ENCODE measurements around the gene BDKRB1.
"Not testable (repeated sequence)": the region's sequence is repeated elsewhere in the genome, so short reads cannot be mapped to it uniquely, and the experiment has no call there.

The BDKRB1 gene

GRCh38 chr14:96242126-96242525, 13.9 kb upstream of the BDKRB1 start:
- no peak overlapping the region for H3K4me3 ChIP-seq (ENCODE audit: control insufficient read depth in 1 of 7, extremely low read depth in 1 of 7, insufficient read depth in 4 of 7, low read depth in 2 of 7, low read length in 6 of 7)
- no peaks in the 10 kb centered on the region for H3K36me3 ChIP-seq (ENCODE audit: control insufficient read depth in 4 of 4, insufficient read depth in 4 of 4, low read length in 3 of 4)
- POLR2A ChIA-PET = no interaction called here
- H3K9me3 ChIP-seq (ENCODE audit: control extremely low read depth in 1 of 5, control insufficient read depth in 4 of 5, insufficient read depth in 2 of 5, low read depth in 1 of 5, low read length in 4 of 5) = peaks cover 0 to 3% (median 0%) of the 10 kb centered on the region in 5 experiments
- H3K4me1 ChIP-seq (ENCODE audit: control extremely low read depth in 1 of 4, control insufficient read depth in 4 of 4, insufficient read depth in 4 of 4, low read length in 3 of 4) = no peaks in the 10 kb centered on the region
- CTCF ChIA-PET = no interaction called here
- WGBS (ENCODE audit: insufficient coverage) = 97% methylated on average over 10 of the region's 10 CpGs
- no peak for DNase-seq
- H3K27me3 ChIP-seq (replicated peaks in 2 of 5; ENCODE audit: control insufficient read depth in 4 of 5, insufficient read depth in 5 of 5, low read length in 4 of 5) = peaks cover 0 to 7% (median 2%) of the 10 kb centered on the region in 5 experiments
- H3K27ac ChIP-seq (ENCODE audit: insufficient read depth in 1 of 2, low read depth in 1 of 2, low read length in 2 of 2, poor library complexity in 1 of 2, severe bottlenecking in 2 of 2) = no peak overlapping the region

GRCh38 chr14:96243785-96244184, 12.2 kb upstream of the BDKRB1 start:
- peaks cover 0 to 3% (median 0%) of the 10 kb centered on the region in 5 experiments for H3K9me3 ChIP-seq (ENCODE audit: control extremely low read depth in 1 of 5, control insufficient read depth in 4 of 5, insufficient read depth in 2 of 5, low read depth in 1 of 5, low read length in 4 of 5)
- no peak for DNase-seq
- H3K4me3 ChIP-seq (ENCODE audit: control insufficient read depth in 1 of 7, extremely low read depth in 1 of 7, insufficient read depth in 4 of 7, low read depth in 2 of 7, low read length in 6 of 7) = no peak overlapping the region
- H3K27me3 ChIP-seq (replicated peaks in 2 of 5; ENCODE audit: control insufficient read depth in 4 of 5, insufficient read depth in 5 of 5, low read length in 4 of 5) = peaks cover 0 to 6% (median 0%) of the 10 kb centered on the region in 5 experiments
- 92% methylated on average over 4 of the region's 5 CpGs for WGBS (ENCODE audit: insufficient coverage)
- no peaks in the 10 kb centered on the region for H3K36me3 ChIP-seq (ENCODE audit: control insufficient read depth in 4 of 4, insufficient read depth in 4 of 4, low read length in 3 of 4)
- ChIA-PET CTCF (no interaction called here), POLR2A (no interaction called here)
- H3K4me1 ChIP-seq (ENCODE audit: control extremely low read depth in 1 of 4, control insufficient read depth in 4 of 4, insufficient read depth in 4 of 4, low read length in 3 of 4) = no peaks in the 10 kb centered on the region
- no peak overlapping the region for H3K27ac ChIP-seq (ENCODE audit: insufficient read depth in 1 of 2, low read depth in 1 of 2, low read length in 2 of 2, poor library complexity in 1 of 2, severe bottlenecking in 2 of 2)

- H3K4me1 ChIP-seq (ENCODE audit: control extremely low read depth in 1 of 4, control insufficient read depth in 4 of 4, insufficient read depth in 4 of 4, low read length in 3 of 4); H3K9me3 ChIP-seq (ENCODE audit: control extremely low read depth in 1 of 5, control insufficient read depth in 4 of 5, insufficient read depth in 2 of 5, low read depth in 1 of 5, low read length in 4 of 5); POLR2A ChIA-PET; H3K36me3 ChIP-seq (ENCODE audit: control insufficient read depth in 4 of 4, insufficient read depth in 4 of 4, low read length in 3 of 4); H3K27ac ChIP-seq (ENCODE audit: insufficient read depth in 1 of 2, low read depth in 1 of 2, low read length in 2 of 2, poor library complexity in 1 of 2, severe bottlenecking in 2 of 2); DNase-seq; H3K4me3 ChIP-seq (ENCODE audit: control insufficient read depth in 1 of 7, extremely low read depth in 1 of 7, insufficient read depth in 4 of 7, low read depth in 2 of 7, low read length in 6 of 7); CTCF ChIA-PET; H3K27me3 ChIP-seq (replicated peaks in 2 of 5; ENCODE audit: control insufficient read depth in 4 of 5, insufficient read depth in 5 of 5, low read length in 4 of 5): not testable (repeated sequence)
- 93% methylated on average over 2 of the region's 3 CpGs for WGBS (ENCODE audit: insufficient coverage)
Observed at GRCh38 chr14:96245074-96245473, 10.9 kb upstream of the BDKRB1 start.

- CTCF ChIA-PET = no interaction called here
- no peak for DNase-seq
- 81% methylated on average over 2 of the region's 3 CpGs for WGBS (ENCODE audit: insufficient coverage)
- peaks cover 0 to 3% (median 0%) of the 10 kb centered on the region in 5 experiments for H3K9me3 ChIP-seq (ENCODE audit: control extremely low read depth in 1 of 5, control insufficient read depth in 4 of 5, insufficient read depth in 2 of 5, low read depth in 1 of 5, low read length in 4 of 5)
- no peaks in the 10 kb centered on the region for H3K4me1 ChIP-seq (ENCODE audit: control extremely low read depth in 1 of 4, control insufficient read depth in 4 of 4, insufficient read depth in 4 of 4, low read length in 3 of 4)
- peaks cover 0 to 2% (median 0%) of the 10 kb centered on the region in 5 experiments for H3K27me3 ChIP-seq (replicated peaks in 2 of 5; ENCODE audit: control insufficient read depth in 4 of 5, insufficient read depth in 5 of 5, low read length in 4 of 5)
- H3K4me3 ChIP-seq (ENCODE audit: control insufficient read depth in 1 of 7, extremely low read depth in 1 of 7, insufficient read depth in 4 of 7, low read depth in 2 of 7, low read length in 6 of 7) = no peak overlapping the region
- H3K36me3 ChIP-seq (ENCODE audit: control insufficient read depth in 4 of 4, insufficient read depth in 4 of 4, low read length in 3 of 4) = no peaks in the 10 kb centered on the region
- H3K27ac ChIP-seq (ENCODE audit: insufficient read depth in 1 of 2, low read depth in 1 of 2, low read length in 2 of 2, poor library complexity in 1 of 2, severe bottlenecking in 2 of 2) = no peak overlapping the region
- POLR2A ChIA-PET = no interaction called here
Observed at GRCh38 chr14:96245710-96246538, 10.1 kb upstream of the BDKRB1 start.

GRCh38 chr14:96246539-96246847, 9.5 kb upstream of the BDKRB1 start:
- Histone ChIP-seq H3K27me3 (replicated peaks in 2 of 5; ENCODE audit: control insufficient read depth in 4 of 5, insufficient read depth in 5 of 5, low read length in 4 of 5) (peaks cover 0 to 2% (median 0%) of the 10 kb centered on the region in 5 experiments), H3K4me1 (ENCODE audit: control extremely low read depth in 1 of 4, control insufficient read depth in 4 of 4, insufficient read depth in 4 of 4, low read length in 3 of 4) (no peaks in the 10 kb centered on the region), H3K4me3 (ENCODE audit: control insufficient read depth in 1 of 7, extremely low read depth in 1 of 7, insufficient read depth in 4 of 7, low read depth in 2 of 7, low read length in 6 of 7) (no peak overlapping the region), H3K9me3 (ENCODE audit: control extremely low read depth in 1 of 5, control insufficient read depth in 4 of 5, insufficient read depth in 2 of 5, low read depth in 1 of 5, low read length in 4 of 5) (peaks cover 0 to 3% (median 0%) of the 10 kb centered on the region in 5 experiments), H3K36me3 (ENCODE audit: control insufficient read depth in 4 of 4, insufficient read depth in 4 of 4, low read length in 3 of 4) (no peaks in the 10 kb centered on the region), H3K27ac (ENCODE audit: insufficient read depth in 1 of 2, low read depth in 1 of 2, low read length in 2 of 2, poor library complexity in 1 of 2, severe bottlenecking in 2 of 2) (no peak overlapping the region)
- no CpG with 5 or more reads among the region's 1 CpG for WGBS (ENCODE audit: insufficient coverage)
- DNase-seq = no peak
- ChIA-PET CTCF (no interaction called here), POLR2A (no interaction called here)

- WGBS (ENCODE audit: insufficient coverage) = 98% methylated on average over 6 of the region's 6 CpGs
- Histone ChIP-seq H3K27ac (ENCODE audit: insufficient read depth in 1 of 2, low read depth in 1 of 2, low read length in 2 of 2, poor library complexity in 1 of 2, severe bottlenecking in 2 of 2) (no peak overlapping the region), H3K36me3 (ENCODE audit: control insufficient read depth in 4 of 4, insufficient read depth in 4 of 4, low read length in 3 of 4) (no peaks in the 10 kb centered on the region), H3K4me3 (ENCODE audit: control insufficient read depth in 1 of 7, extremely low read depth in 1 of 7, insufficient read depth in 4 of 7, low read depth in 2 of 7, low read length in 6 of 7) (no peak overlapping the region), H3K4me1 (ENCODE audit: control extremely low read depth in 1 of 4, control insufficient read depth in 4 of 4, insufficient read depth in 4 of 4, low read length in 3 of 4) (no peaks in the 10 kb centered on the region), H3K9me3 (ENCODE audit: control extremely low read depth in 1 of 5, control insufficient read depth in 4 of 5, insufficient read depth in 2 of 5, low read depth in 1 of 5, low read length in 4 of 5) (peaks cover 0 to 3% (median 0%) of the 10 kb centered on the region in 5 experiments), H3K27me3 (replicated peaks in 2 of 5; ENCODE audit: control insufficient read depth in 4 of 5, insufficient read depth in 5 of 5, low read length in 4 of 5) (no peaks in the 10 kb centered on the region)
- ChIA-PET POLR2A (no interaction called here), CTCF (no interaction called here)
- no peak for DNase-seq
Observed at GRCh38 chr14:96247031-96247430, 9.0 kb upstream of the BDKRB1 start.

GRCh38 chr14:96249029-96249428, 7.0 kb upstream of the BDKRB1 start:
- 41% methylated on average over 5 of the region's 5 CpGs for WGBS (ENCODE audit: insufficient coverage)
- Histone ChIP-seq H3K4me3 (ENCODE audit: control insufficient read depth in 1 of 7, extremely low read depth in 1 of 7, insufficient read depth in 4 of 7, low read depth in 2 of 7, low read length in 6 of 7) (no peak overlapping the region), H3K36me3 (ENCODE audit: control insufficient read depth in 4 of 4, insufficient read depth in 4 of 4, low read length in 3 of 4) (no peaks in the 10 kb centered on the region), H3K9me3 (ENCODE audit: control extremely low read depth in 1 of 5, control insufficient read depth in 4 of 5, insufficient read depth in 2 of 5, low read depth in 1 of 5, low read length in 4 of 5) (peaks cover 0 to 3% (median 0%) of the 10 kb centered on the region in 5 experiments), H3K27ac (ENCODE audit: insufficient read depth in 1 of 2, low read depth in 1 of 2, low read length in 2 of 2, poor library complexity in 1 of 2, severe bottlenecking in 2 of 2) (no peak overlapping the region), H3K27me3 (replicated peaks in 2 of 5; ENCODE audit: control insufficient read depth in 4 of 5, insufficient read depth in 5 of 5, low read length in 4 of 5) (peaks cover 0 to 6% (median 0%) of the 10 kb centered on the region in 5 experiments), H3K4me1 (ENCODE audit: control extremely low read depth in 1 of 4, control insufficient read depth in 4 of 4, insufficient read depth in 4 of 4, low read length in 3 of 4) (no peaks in the 10 kb centered on the region)
- DNase-seq = peak in 2 of 3 donors; percentile 19 to 36
- ChIA-PET CTCF (no interaction called here), POLR2A (no interaction called here)

All from common myeloid progenitor, CD34-positive (primary cell).